Adipose tissue (tissue), 3 donors: ENCODE results near the gene OSBPL8. TPM values are rescaled to one million over a fixed set of nuclear protein-coding genes. Genes with fewer than 3 reads are reported as not detected.
"Not testable (repeated sequence)": the region's sequence is repeated elsewhere in the genome, so short reads cannot be mapped to it uniquely, and the experiment has no call there.

ENCODE experiments used
- H3K27ac ChIP-seq: one replicate; pipeline ENCODE4 v1.5.1; 2013; ENCODE audit warnings: low read depth, low read length
- WGBS, 3 donors: extraction: QIAGEN DNeasy Blood & Tissue Kit; methylation state at CpG; one replicate each; pipeline ENCODE4 v1.1.7; 2013; 5-methylcytosine and 5-hydroxymethylcytosine counted together
- polyA plus RNA-seq, 3 donors: library from polyadenylated mRNA; stranded (reverse); fragments of 200-250 nt; gene quantifications; one replicate each; pipeline ENCODE4 v1.2.3, GENCODE V29; 2013
- donor health status: healthy with polysubstance abuse.
- donor health status: Bipolar disorder and iron deficiency.
- donor health status: healthy.

Gene OSBPL8
- polyA plus RNA-seq, 3 donors = 5.9 to 18.7 (median 17.7) TPM

DNA sequence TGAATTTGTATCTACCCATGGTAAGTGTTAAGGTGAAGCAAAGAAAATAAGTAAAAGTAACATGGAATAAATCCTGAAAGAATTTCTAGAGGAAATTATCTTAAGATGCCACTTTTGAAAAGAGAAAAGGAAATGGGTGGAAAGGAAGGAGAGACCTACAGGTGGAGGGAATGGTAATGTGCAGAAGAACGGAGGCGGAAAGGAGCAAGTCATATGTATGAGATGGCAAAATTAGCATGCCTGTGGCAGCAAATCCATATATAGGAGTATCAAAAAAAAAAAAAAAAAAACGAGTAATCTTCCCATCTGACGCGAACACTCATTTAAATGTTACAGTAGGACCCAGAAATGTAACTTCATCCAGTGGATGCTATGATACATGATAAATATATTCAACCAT lies 23.0 kb downstream of the OSBPL8 start:
- no peak overlapping the region for H3K27ac ChIP-seq
- 84 to 96% (median 96%) methylated on average over 5 of the region's 5 CpGs for WGBS, 3 donors

DNA sequence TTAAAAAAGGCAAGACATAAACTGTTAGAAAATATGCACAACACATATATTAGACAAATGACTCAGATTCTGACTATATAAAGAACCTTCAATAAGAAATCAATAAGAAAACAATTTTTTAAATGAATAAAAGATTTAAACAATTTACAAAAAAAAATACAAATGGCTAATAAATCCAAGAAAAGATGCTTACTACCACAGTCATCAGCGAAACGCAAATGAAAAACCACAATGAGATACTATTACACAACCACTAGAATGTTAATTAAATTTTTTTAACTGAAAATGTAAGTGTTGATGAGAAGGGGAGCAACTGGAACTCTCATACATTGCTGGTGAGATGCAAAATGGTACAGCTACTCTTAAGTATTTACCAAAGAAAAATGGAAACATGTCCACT lies 24.4 kb downstream of the OSBPL8 start:
- 85 to 99% (median 90%) methylated on average over 2 of the region's 2 CpGs for WGBS, 3 donors
- no peak overlapping the region for H3K27ac ChIP-seq

- 60 to 85% (median 79%) methylated on average over 5 of the region's 5 CpGs for WGBS, 3 donors
Observed at GRCh38 chr12:76533331-76533730, 26.2 kb downstream of the OSBPL8 start.

GRCh38 chr12:76532520-76532919 lies 27.1 kb downstream of the OSBPL8 start:
- H3K27ac ChIP-seq = no peak overlapping the region
- 94 to 95% (median 95%) methylated on average over 4 of the region's 4 CpGs for WGBS, 3 donors

More at GRCh38 chr12:76533331-76533730, 26.2 kb downstream of the OSBPL8 start:
- no peak overlapping the region for H3K27ac ChIP-seq

- H3K27ac ChIP-seq = no peak overlapping the region
Observed at GRCh38 chr12:76531056-76531455, 28.5 kb downstream of the OSBPL8 start.

GRCh38 chr12:76530516-76530915 lies 29.1 kb downstream of the OSBPL8 start:
- 91 to 100% (median 99%) methylated on average over 1 of the region's 1 CpG for WGBS, 3 donors
- H3K27ac ChIP-seq = no peak overlapping the region

DNA sequence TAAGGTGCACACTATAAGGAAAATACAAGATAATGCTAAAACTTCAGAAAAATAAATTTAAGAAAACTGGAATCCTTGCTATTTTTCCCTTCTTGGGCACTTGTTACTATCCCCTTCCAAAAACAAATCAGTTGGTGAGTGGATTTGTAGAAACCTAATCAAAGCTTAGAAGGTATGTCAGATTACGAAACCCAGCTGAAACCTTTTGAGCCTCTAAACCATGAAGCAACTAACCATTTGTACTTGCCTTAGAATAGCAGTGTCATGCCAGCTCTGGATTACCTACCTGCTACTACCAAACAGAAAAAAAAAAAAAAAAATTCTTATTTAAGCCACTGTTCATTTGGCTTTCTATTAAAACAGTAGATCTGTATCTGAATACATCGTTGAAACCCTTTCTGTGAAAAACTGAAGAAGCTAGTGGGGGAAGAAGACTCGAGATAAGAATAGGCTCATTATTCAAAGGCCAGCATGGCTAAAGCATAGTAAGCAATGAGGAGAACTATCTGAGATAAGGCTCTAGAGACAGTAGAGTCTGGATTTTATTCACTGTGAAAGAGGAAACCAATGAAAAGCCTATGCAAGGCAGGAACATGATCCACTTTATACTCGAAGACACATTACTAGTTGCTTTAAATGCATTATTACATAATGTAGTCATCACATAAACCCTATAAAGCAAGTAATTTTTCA lies 30.2 kb downstream of the OSBPL8 start:
- 74 to 84% (median 77%) methylated on average over 4 of the region's 4 CpGs for WGBS, 3 donors
- no peak overlapping the region for H3K27ac ChIP-seq

GRCh38 chr12:76523408-76523807 lies 36.2 kb downstream of the OSBPL8 start:
- H3K27ac ChIP-seq = no peak overlapping the region

- H3K27ac ChIP-seq = no peak overlapping the region
Observed at GRCh38 chr12:76520348-76520747, 39.2 kb downstream of the OSBPL8 start.

DNA sequence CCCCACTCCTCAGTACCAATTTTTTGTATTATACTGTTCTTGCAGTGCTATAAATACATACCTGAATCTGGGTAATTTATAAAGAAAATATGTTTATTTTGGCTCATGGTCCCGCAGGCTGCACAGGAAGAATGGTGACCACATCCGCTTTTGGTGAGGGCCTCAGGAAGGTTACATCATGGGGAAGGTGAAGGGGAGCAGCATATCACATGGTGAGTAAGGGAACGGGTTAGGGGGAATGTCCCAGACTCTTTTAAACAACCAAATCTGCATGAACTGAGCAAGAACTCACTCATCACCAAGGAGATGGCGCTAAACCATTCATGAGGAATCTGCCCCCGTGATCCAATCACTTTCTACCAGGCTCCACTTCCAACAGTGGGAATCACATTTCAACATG lies 40.0 kb downstream of the OSBPL8 start:
- WGBS, 3 donors = 68 to 89% (median 71%) methylated on average over 5 of the region's 5 CpGs
- no peak overlapping the region for H3K27ac ChIP-seq

- H3K27ac ChIP-seq = no peak overlapping the region
- WGBS, 3 donors = 92 to 94% (median 93%) methylated on average over 2 of the region's 2 CpGs
Observed at GRCh38 chr12:76518699-76519098, 40.9 kb downstream of the OSBPL8 start.

DNA sequence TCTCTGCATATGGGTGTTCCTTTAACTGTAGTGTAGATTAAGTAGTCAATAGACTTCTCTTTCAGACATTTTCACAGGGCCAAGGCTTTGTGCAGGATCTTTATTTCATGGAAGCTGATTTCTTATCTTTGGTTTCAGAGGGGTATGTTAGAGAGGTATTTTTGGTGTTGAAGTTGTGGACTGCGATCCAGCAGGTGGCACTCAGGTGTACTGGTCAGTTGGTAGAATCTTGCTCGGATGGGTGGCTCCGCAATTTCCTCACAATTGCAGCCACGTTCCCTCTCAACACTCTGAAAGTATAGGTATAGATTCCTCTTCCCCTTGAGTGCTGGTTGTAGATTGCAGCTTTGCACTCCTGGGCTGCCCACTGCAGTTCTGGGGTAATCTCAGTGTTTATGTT lies 44.3 kb downstream of the OSBPL8 start:
- H3K27ac ChIP-seq = no peak overlapping the region
- 82 to 92% (median 84%) methylated on average over 4 of the region's 4 CpGs for WGBS, 3 donors

GRCh38 chr12:76511116-76511716 lies 48.4 kb downstream of the OSBPL8 start:
- 92 to 99% (median 93%) methylated on average over 4 of the region's 4 CpGs for WGBS, 3 donors
- H3K27ac ChIP-seq = not testable (repeated sequence)

GRCh38 chr12:76508128-76508980 lies 51.2 kb downstream of the OSBPL8 start:
- H3K27ac ChIP-seq = no peak overlapping the region
- WGBS, 3 donors = 82 to 87% (median 86%) methylated on average over 6 of the region's 6 CpGs

GRCh38 chr12:76506149-76506548 lies 53.4 kb downstream of the OSBPL8 start:
- no peak overlapping the region for H3K27ac ChIP-seq
- 96 to 99% (median 96%) methylated on average over 3 of the region's 3 CpGs for WGBS, 3 donors

DNA sequence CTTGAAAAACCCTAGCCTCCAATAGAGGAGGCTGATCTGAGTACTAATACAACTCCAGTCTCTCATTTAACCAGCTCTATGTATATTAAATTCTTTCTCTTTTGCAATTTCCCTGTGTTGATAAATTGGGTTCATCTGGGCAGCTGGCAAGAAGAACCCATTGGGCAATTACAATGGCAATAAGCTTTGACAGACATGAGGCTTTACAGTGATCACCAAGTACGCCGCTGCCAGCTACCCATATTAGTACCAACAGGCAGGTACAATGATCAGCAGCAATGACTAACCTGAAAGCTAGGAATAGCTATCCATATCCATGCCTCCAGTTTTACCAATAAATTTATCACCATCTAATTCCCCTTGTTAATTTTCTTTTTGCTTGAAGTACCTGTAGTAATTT lies 54.5 kb downstream of the OSBPL8 start:
- 79 to 94% (median 92%) methylated on average over 2 of the region's 2 CpGs for WGBS, 3 donors

DNA sequence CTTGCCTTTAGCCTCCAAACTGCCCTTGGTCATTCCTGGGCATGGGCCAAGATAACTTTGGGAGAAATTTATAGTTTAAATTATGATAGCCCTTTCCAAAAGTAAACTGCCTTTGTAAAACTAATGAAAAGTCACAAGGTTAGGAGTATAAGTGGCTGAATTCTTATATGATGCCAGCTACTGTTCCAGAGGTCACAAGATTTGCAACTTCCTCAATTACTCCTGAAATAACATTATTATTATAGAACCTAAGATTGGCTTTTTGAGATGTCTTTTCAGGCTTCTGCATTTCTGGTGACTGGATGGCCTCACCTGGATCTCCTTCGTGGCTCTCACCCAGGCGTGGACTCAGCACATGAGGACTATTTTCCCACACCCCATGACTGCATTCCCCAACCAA lies 55.0 kb downstream of the OSBPL8 start:
- 88 to 96% (median 92%) methylated on average over 2 of the region's 2 CpGs for WGBS, 3 donors
- no peak overlapping the region for H3K27ac ChIP-seq

More for the DNA sequence above, 54.5 kb downstream of the OSBPL8 start:
- no peak overlapping the region for H3K27ac ChIP-seq

DNA sequence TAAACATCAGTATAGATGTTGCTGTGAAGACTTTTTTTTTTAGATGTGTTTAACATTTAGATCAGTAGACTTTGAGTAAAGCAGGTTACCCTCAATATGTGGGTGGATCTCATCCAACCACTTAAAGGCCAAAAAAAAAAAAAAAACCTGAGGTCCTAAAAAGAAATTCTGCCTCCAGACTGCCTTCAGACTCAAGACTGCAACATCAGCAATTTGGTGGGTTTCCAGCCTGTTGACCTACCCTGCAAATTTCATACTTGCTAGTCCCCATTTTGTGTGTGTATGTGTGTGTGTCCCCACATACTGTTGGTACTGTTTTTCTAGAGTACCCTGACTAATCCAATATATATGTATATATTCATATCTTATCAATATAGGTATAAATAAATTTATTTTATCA lies 55.6 kb downstream of the OSBPL8 start:
- H3K27ac ChIP-seq = no peak overlapping the region

- WGBS, 3 donors = 97 to 99% (median 98%) methylated on average over 2 of the region's 2 CpGs
- H3K27ac ChIP-seq = no peak overlapping the region
Observed at GRCh38 chr12:76501390-76501789, 58.2 kb downstream of the OSBPL8 start.

DNA sequence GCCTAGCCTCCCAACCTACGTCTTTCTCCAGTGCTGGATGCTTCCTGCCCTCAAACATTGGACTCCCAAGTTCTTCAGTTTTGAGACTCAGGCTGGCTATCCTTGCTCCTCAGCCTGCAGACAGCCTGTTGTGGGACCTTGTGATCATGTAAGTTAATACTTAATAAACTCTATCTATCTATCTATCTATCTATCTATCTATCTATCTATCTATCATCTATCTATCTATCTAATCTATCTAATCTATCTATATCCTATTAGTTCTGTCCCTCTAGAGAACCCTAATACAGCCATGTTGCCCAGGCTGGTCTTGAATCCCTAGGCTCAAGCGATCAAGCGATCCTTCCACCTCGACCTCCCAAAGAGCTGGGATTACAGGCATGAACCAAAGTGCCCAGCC lies 60.4 kb downstream of the OSBPL8 start:
- H3K27ac ChIP-seq = not testable (repeated sequence)
- WGBS, 3 donors = 96 to 99% (median 97%) methylated on average over 4 of the region's 4 CpGs
